HEK293 (cell line): ENCODE data around the gene TRMT61A.
"Not testable (repeated sequence)": the region's sequence is repeated elsewhere in the genome, so short reads cannot be mapped to it uniquely, and the experiment has no call there.

Experiments used
- CTCF ChIP-seq: fragments of 450-650 bp; formaldehyde crosslinking; IDR thresholded peaks from 2 replicates; pipeline ENCODE4 v1.5.1; 2016; ENCODE audit warnings: missing biosample characterization, missing genetic modification characterization
- GLI2 ChIP-seq: fragments of 450-650 bp; formaldehyde crosslinking; IDR thresholded peaks from 2 replicates; pipeline ENCODE4; 2017; ENCODE audit warnings: missing biosample characterization, missing genetic modification characterization, low read depth, borderline replicate concordance
- MZF1 ChIP-seq: fragments of 450-650 bp; formaldehyde crosslinking; IDR thresholded peaks from 2 replicates; pipeline ENCODE4 v1.5.1; 2017; ENCODE audit warnings: missing biosample characterization, missing genetic modification characterization, borderline replicate concordance
- RBAK ChIP-seq: fragments of 450-650 bp; formaldehyde crosslinking; IDR thresholded peaks from 2 replicates; pipeline ENCODE4 v1.5.1; 2016; ENCODE audit warnings: missing biosample characterization, missing genetic modification characterization
- REST ChIP-seq: fragments of 450-650 bp; formaldehyde crosslinking; IDR thresholded peaks from 2 replicates; pipeline ENCODE4 v1.5.1; 2016; ENCODE audit warnings: missing biosample characterization, missing genetic modification characterization
- ZBTB7A ChIP-seq: fragments of 450-650 bp; formaldehyde crosslinking; IDR thresholded peaks from 2 replicates; pipeline ENCODE4 v1.5.1; 2016; ENCODE audit warnings: low read depth, missing biosample characterization, missing genetic modification characterization
- ZNF114 ChIP-seq: fragments of 450-650 bp; formaldehyde crosslinking; IDR thresholded peaks from 2 replicates; pipeline ENCODE4 v1.5.0; 2017; ENCODE audit warnings: missing biosample characterization, missing genetic modification characterization
- ZNF121 ChIP-seq: fragments of 450-650 bp; formaldehyde crosslinking; IDR thresholded peaks from 2 replicates; pipeline ENCODE4 v1.5.1; 2016; ENCODE audit warnings: missing biosample characterization, missing genetic modification characterization
- ZNF202 ChIP-seq: fragments of 450-650 bp; formaldehyde crosslinking; IDR thresholded peaks from 2 replicates; pipeline ENCODE4 v1.5.1; 2016; ENCODE audit warnings: missing biosample characterization, missing genetic modification characterization, borderline replicate concordance
- ZNF221 ChIP-seq: fragments of 450-650 bp; formaldehyde crosslinking; IDR thresholded peaks from 2 replicates; pipeline ENCODE4 v1.5.1; 2017; ENCODE audit warnings: missing biosample characterization, missing genetic modification characterization, borderline replicate concordance
- ZNF416 ChIP-seq: fragments of 450-650 bp; formaldehyde crosslinking; IDR thresholded peaks from 2 replicates; pipeline ENCODE4 v1.5.1; 2016; ENCODE audit warnings: missing biosample characterization, missing genetic modification characterization
- ZSCAN18 ChIP-seq: fragments of 450-650 bp; formaldehyde crosslinking; IDR thresholded peaks from 2 replicates; pipeline ENCODE4 v1.5.1; 2016; ENCODE audit warnings: missing biosample characterization, missing genetic modification characterization

- TF ChIP-seq CTCF; ZNF121; ZSCAN18; ZNF221 (tag by site-specific recombination); MZF1; ZNF114 (tag by site-specific recombination); RBAK (tag by site-specific recombination); ZNF416 (tag by site-specific recombination); REST; GLI2 (tag by site-specific recombination); ZNF202 (tag by site-specific recombination); ZBTB7A (tag by site-specific recombination): not testable (repeated sequence)
Measured at GRCh38 chr14:103512180-103512579, 16.8 kb upstream of the TRMT61A start.
